Calu3 (cell line): ENCODE results near the gene GRIK3. TPM values are rescaled to one million over a fixed set of nuclear protein-coding genes. Genes with fewer than 3 reads are reported as not detected.

Experiments
- BruUV-seq: library from RNA; stranded (reverse); fragments of 400-500 nt; replicated peaks from 2 replicates; lab custom pipeline; 2021; lab: Mats Ljungman, UMichigan
- CTCF ChIA-PET: fragments of 300-600 bp; sonication (Branson Sonifier 250); formaldehyde crosslinking; loops from one replicate; lab custom pipeline; 2022; ENCODE audit warnings: antibody characterized with exemption; lab: Charles Lee
- DNase-seq: peaks from one replicate; pipeline ENCODE4 v3.0.0; 2022
- H3K27ac Mint-ChIP-seq: one replicate; pipeline ENCODE4 v1.8.0; 2022; ENCODE audit warnings: mixed read lengths; ENCODE audit not compliant: unreplicated experiment
- H3K27me3 Mint-ChIP-seq: one replicate; pipeline ENCODE4 v1.8.0; 2022; ENCODE audit warnings: mixed read lengths; ENCODE audit not compliant: unreplicated experiment
- H3K36me3 Mint-ChIP-seq: one replicate; pipeline ENCODE4 v1.8.0; 2022; ENCODE audit warnings: mild to moderate bottlenecking, moderate library complexity, mixed read lengths; ENCODE audit not compliant: insufficient read depth, unreplicated experiment
- H3K4me1 Mint-ChIP-seq: one replicate; pipeline ENCODE4 v1.8.0; 2022; ENCODE audit warnings: mild to moderate bottlenecking, low read depth, mixed read lengths; ENCODE audit not compliant: unreplicated experiment
- H3K4me3 Mint-ChIP-seq: one replicate; pipeline ENCODE4 v1.8.0; 2022; ENCODE audit warnings: mild to moderate bottlenecking, low read depth, moderate library complexity, mixed read lengths; ENCODE audit not compliant: unreplicated experiment
- H3K9me3 Mint-ChIP-seq: one replicate; pipeline ENCODE4 v1.8.0; 2022; ENCODE audit warnings: low read depth, mixed read lengths; ENCODE audit not compliant: unreplicated experiment
- CTCF ChIP-seq: fragments of 200-600 bp; IDR thresholded peaks from one replicate; pipeline ENCODE4 v1.8.0; 2022; ENCODE audit warnings: antibody characterized with exemption; ENCODE audit not compliant: unreplicated experiment
- intact Hi-C: fragments of 100-400 bp; cut with micrococcal nuclease; formaldehyde crosslinking; loops from one replicate; pipeline ENCODE4 v1.10.0; 2022; ENCODE audit not compliant: unreplicated experiment
- total RNA-seq: library from RNA; stranded (reverse); gene quantifications from 2 replicates; pipeline ENCODE4 v1.2.3, GENCODE V29; 2022

The GRIK3 gene
- total RNA-seq, 1 experiment from 2014 or later = not detected

- no peaks in the 10 kb centered on the region for H3K9me3 Mint-ChIP-seq
- H3K4me1 Mint-ChIP-seq = no peaks in the 10 kb centered on the region
- no peak overlapping the region for H3K27ac Mint-ChIP-seq
- CTCF ChIA-PET = no interaction called here
- DNase-seq = no peak
- TF ChIP-seq CTCF = no peak
- peaks cover 22% of the 10 kb centered on the region for H3K27me3 Mint-ChIP-seq
- H3K4me3 Mint-ChIP-seq = no peak overlapping the region
- intact Hi-C loops = no loop called here
- no peaks in the 10 kb centered on the region for H3K36me3 Mint-ChIP-seq
- no TSS peak for BruUV-seq
Observed at GRCh38 chr1:36888811-36889477, 145.4 kb downstream of the GRIK3 start.

- intact Hi-C loops = no loop called here
- H3K9me3 Mint-ChIP-seq = no peaks in the 10 kb centered on the region
- no peak overlapping the region for H3K4me3 Mint-ChIP-seq
- no peaks in the 10 kb centered on the region for H3K36me3 Mint-ChIP-seq
- peaks cover 22% of the 10 kb centered on the region for H3K27me3 Mint-ChIP-seq
- no peak for DNase-seq
- no TSS peak for BruUV-seq
- H3K4me1 Mint-ChIP-seq = no peaks in the 10 kb centered on the region
- H3K27ac Mint-ChIP-seq = no peak overlapping the region
- CTCF ChIA-PET = no interaction called here
- no peak for TF ChIP-seq CTCF
Observed at GRCh38 chr1:36885540-36886357, 148.6 kb downstream of the GRIK3 start.

GRCh38 chr1:36884801-36885200 lies 149.5 kb downstream of the GRIK3 start:
- TF ChIP-seq CTCF = no peak
- H3K9me3 Mint-ChIP-seq = no peaks in the 10 kb centered on the region
- no peak overlapping the region for H3K4me3 Mint-ChIP-seq
- no peaks in the 10 kb centered on the region for H3K36me3 Mint-ChIP-seq
- peaks cover 22% of the 10 kb centered on the region for H3K27me3 Mint-ChIP-seq
- CTCF ChIA-PET = no interaction called here
- no TSS peak for BruUV-seq
- H3K4me1 Mint-ChIP-seq = no peaks in the 10 kb centered on the region
- no peak overlapping the region for H3K27ac Mint-ChIP-seq
- intact Hi-C loops = no loop called here
- no peak for DNase-seq

- no TSS peak for BruUV-seq
- Mint-ChIP-seq H3K4me3 (no peak overlapping the region), H3K36me3 (no peaks in the 10 kb centered on the region), H3K4me1 (no peaks in the 10 kb centered on the region), H3K9me3 (no peaks in the 10 kb centered on the region), H3K27me3 (peaks cover 18% of the 10 kb centered on the region), H3K27ac (no peak overlapping the region)
- intact Hi-C loops = no loop called here
- TF ChIP-seq CTCF = no peak
- CTCF ChIA-PET = no interaction called here
- DNase-seq = no peak
Observed at GRCh38 chr1:36884029-36884701, 150.2 kb downstream of the GRIK3 start.
